GM12892 (cell line): ENCODE data around the gene ECM2.

ENCODE experiments used
- POLR2A ChIP-seq: IDR thresholded peaks from 2 replicates; pipeline ENCODE4 v1.6.1; 2011; ENCODE audit warnings: low read depth, low read length, control low read depth
- POLR2AphosphoS5 ChIP-seq: IDR thresholded peaks from 2 replicates; pipeline ENCODE4 v1.6.1; 2011; ENCODE audit warnings: low read depth, low read length, control low read depth

GRCh38 chr9:92482805-92483204 is 53.0 kb downstream of the ECM2 start:
- TF ChIP-seq POLR2A (no peak), POLR2AphosphoS5 (no peak)
